PC-9 (cell line): ENCODE data around the gene CPEB3.

Experiments
- CTCF ChIP-seq: fragments of 200-600 bp; sonication (generic); conservative IDR thresholded peaks from 2 replicates; pipeline ENCODE4 v1.6.1; 2017; ENCODE audit warnings: mixed run types, antibody characterized with exemption, mild to moderate bottlenecking, moderate library complexity
- EZH2 ChIP-seq: fragments of 200-600 bp; sonication (generic); IDR thresholded peaks from 2 replicates; pipeline ENCODE4 v1.8.0; 2017; ENCODE audit warnings: antibody characterized with exemption, low read depth

GRCh38 chr10:92208736-92209135, 82.1 kb downstream of the CPEB3 start:
- no peak for TF ChIP-seq CTCF
- no peak for TF ChIP-seq EZH2
